ACHN (cell line): ENCODE measurements around the gene ACMSD.
"Not testable (repeated sequence)": the region's sequence is repeated elsewhere in the genome, so short reads cannot be mapped to it uniquely, and the experiment has no call there.

ENCODE experiments used
- DNase-seq: peaks from one replicate; pipeline ENCODE4 v3.0.0-alpha.2; 2015
- in situ Hi-C: cut with HindIII; loops from 2 replicates; pipeline ENCODE4 v1.10.0; 2017; ENCODE audit warnings: low sequenced_read_pairs, low pct_ligation_motif_present, low pct_unique_long_range_greater_than_20kb

ACMSD gene

DNA sequence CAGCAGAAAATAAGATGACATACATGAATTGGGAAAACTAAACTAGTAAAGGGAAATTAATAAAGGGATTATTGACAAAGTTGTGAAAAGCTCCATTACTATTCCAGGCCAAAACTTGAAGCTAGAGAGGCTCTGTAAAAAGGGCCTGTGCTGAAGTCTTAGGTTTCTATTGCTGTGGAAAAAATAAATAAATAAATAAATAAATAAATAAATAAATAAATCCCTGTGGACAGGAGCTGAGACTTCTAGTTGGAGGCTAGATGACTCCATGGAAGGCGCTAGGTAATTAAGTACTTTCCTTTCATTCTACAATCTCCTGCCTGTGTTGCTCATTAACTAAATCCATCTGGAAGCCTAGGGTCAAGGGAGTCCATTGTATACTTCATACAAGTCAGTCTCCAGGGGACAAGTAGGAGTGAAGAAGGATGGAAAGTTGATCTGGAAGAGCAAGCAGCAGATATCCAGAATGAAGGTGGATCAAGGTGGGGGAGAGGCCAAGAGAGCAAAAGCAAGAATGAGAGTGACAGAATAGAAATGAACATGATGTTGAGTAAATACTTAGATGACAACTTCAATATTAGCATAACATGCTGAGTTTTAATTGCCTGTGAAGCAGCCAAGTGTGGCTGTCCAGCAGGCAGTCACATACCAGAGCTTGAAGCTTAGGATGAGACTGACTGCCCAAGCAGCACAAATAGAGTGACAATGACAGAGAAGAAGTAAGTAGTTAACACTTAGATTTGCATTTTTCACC is 54.0 kb downstream of the ACMSD start:
- in situ Hi-C loops = loop anchor here (25.0 kb wide), 1 partner anchor 430 kb away; no protein-coding TSS in a partner anchor
- no peak for DNase-seq

DNA sequence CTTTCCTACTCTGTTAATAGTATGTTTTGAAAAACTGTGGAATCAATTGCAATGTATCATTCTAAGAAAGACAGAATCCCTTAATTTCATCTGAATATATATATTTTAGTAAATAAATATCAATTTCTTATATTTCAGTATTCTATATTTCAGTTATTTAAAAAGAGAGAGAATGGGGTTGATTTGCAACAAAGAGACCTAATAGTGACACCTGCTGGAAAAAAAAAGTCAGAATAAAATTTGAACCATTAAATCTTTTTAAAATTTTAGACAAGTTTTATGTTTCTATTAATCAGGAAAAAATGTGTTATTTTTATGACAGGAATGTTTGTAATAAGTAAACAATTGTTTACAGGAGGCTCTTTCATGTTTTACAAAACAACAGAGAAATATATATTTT is 59.5 kb downstream of the ACMSD start:
- in situ Hi-C loops = loop anchor here (25.0 kb wide), 1 partner anchor 436 kb away; no protein-coding TSS in a partner anchor

DNA sequence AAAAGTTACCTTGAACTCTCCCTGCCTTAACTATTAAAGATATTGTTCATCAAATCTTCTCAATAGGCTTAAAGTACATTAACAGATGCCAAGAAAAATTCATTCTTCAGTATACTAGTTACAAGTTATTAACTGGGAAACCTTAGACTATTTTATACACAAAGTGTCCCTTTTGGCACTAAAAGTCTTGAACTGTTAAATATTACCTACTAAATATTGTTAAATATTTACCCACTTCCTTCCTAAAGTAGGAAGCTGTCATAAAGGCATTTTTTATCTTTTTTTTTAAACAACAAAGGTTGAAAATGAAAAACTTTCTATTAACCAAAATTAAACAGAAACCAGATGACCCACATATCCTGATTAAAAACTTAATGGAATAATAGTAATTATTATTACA is 60.8 kb downstream of the ACMSD start:
- peak; percentile 12 for DNase-seq
- in situ Hi-C loops = loop anchor here (25.0 kb wide), 1 partner anchor 437 kb away; no protein-coding TSS in a partner anchor

More for the DNA sequence above, 59.5 kb downstream of the ACMSD start:
- peak; percentile 45 for DNase-seq

DNA sequence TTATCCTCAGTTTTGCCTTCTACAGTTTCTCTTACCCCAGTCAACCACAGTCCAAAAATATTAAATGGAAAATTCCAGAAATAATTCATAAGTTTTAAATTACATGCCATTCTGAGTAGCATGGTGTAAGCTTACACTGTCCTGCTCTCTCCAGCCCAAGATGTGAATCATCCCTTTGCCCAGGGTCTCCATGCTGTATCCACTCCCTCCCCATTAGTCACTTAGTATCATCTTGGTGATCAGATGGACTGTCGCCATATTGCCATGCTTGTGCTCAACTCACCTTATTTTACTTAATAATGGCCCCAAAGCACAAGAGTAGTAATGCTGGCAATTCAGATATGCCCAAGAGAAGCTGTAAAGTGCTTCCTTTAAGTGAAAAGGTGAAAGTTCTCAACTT is 61.7 kb downstream of the ACMSD start:
- in situ Hi-C loops = no loop called here
- DNase-seq = no peak

DNA sequence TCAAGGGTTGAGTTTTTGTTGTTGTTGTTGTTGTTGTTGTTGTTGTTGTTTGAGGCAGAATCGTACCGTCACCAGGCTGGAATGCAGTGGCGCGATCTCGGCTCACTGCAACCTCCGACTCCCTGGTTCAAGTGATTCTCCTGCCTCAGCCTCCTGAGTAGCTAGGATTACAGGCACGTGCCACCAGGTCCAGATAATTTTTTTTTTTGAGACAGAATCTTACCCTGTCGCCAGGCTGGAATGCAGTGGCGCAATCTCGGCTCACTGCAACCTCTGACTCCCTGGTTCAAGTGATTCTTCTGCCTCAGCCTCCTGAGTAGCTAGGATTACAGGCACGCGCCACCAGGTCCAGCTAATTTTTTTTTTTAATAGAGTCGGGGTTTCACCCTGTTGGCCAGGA is 65.3 kb downstream of the ACMSD start:
- DNase-seq, in situ Hi-C loops: not testable (repeated sequence)

GRCh38 chr2:134905168-134905567 is 66.8 kb downstream of the ACMSD start:
- in situ Hi-C loops = no loop called here
- no peak for DNase-seq

DNA sequence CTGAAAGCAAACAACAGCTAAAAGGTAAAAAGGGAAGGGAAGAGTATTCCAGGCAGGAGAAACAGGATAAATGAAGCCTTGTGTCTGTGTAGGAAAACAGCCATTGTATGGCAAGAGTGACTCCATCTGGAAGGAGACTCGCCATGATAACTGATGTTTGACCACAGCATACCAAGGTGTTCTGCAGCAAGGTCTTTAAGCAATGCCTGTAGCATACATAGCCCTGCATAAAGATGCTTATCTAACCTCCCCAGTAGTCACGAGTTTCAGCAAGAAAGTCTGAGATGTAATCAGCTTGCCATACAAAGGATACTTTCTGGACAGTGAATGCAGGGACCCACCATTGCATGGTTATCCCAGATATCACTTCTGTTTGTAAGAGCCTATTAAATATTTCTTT is 68.3 kb downstream of the ACMSD start:
- no peak for DNase-seq
- in situ Hi-C loops = no loop called here

GRCh38 chr2:134907441-134908116 is 69.2 kb downstream of the ACMSD start:
- DNase-seq, in situ Hi-C loops: not testable (repeated sequence)

- no peak for DNase-seq
- in situ Hi-C loops = no loop called here
These were observed 72.5 kb downstream of the ACMSD start for GRCh38 chr2:134910763-134911399.

- in situ Hi-C loops = no loop called here
- no peak for DNase-seq
These were observed 73.0 kb downstream of the ACMSD start for GRCh38 chr2:134911400-134911785.

GRCh38 chr2:134912361-134912760 is 73.9 kb downstream of the ACMSD start:
- in situ Hi-C loops = no loop called here

GRCh38 chr2:134917360-134917865 is 79.0 kb downstream of the ACMSD start:
- peak; percentile 31 for DNase-seq
- in situ Hi-C loops = no loop called here

More at GRCh38 chr2:134912361-134912760, 73.9 kb downstream of the ACMSD start:
- DNase-seq = peak; percentile 20

GRCh38 chr2:134917888-134918525 is 79.6 kb downstream of the ACMSD start:
- DNase-seq = peak; percentile 94
- in situ Hi-C loops = no loop called here

DNA sequence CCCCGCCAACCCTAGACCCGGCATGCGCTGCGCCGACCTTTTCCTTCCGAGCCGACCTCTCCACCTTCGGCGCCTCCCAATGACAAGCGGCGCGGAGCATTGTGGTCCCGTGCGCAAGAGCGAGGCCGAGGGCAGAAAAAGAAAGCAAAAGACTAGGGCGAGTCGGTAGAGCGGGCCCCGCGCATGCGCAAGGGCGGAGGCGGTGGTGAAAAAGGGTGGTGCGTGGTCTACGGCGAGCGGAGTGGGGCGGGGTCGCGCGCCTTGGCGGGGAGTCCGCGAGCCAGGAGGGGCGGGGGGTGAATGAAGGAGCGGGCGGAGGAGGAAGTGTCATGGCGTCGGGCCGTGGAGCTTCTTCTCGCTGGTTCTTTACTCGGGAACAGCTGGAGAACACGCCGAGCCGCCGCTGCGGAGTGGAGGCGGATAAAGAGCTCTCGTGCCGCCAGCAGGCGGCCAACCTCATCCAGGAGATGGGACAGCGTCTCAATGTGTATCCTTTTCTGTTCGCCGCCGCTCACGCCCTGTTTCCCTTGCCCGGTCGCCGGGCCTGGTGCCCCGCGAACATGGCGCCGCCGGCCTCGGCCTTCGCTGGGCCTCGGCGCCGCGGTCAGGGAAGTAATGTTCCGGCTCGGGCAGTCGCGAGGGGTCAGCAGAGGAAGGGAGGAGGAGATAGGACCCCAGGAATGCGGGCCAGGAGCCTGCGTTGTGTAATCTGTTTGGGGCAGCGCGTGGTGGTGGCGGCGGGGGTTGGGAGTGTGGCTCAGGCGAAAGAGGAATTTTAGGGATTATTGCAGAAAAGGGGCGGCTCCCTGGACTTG is 80.3 kb downstream of the ACMSD start, which contains the start of gene CCNT2:
Gene CCNT2 (plus strand): TSS at position 297 of the 815 bp plus-strand sequence. CDS start 33 bp downstream, at position 330.
- DNase-seq = peak; percentile 100
- in situ Hi-C loops = no loop called here

DNA sequence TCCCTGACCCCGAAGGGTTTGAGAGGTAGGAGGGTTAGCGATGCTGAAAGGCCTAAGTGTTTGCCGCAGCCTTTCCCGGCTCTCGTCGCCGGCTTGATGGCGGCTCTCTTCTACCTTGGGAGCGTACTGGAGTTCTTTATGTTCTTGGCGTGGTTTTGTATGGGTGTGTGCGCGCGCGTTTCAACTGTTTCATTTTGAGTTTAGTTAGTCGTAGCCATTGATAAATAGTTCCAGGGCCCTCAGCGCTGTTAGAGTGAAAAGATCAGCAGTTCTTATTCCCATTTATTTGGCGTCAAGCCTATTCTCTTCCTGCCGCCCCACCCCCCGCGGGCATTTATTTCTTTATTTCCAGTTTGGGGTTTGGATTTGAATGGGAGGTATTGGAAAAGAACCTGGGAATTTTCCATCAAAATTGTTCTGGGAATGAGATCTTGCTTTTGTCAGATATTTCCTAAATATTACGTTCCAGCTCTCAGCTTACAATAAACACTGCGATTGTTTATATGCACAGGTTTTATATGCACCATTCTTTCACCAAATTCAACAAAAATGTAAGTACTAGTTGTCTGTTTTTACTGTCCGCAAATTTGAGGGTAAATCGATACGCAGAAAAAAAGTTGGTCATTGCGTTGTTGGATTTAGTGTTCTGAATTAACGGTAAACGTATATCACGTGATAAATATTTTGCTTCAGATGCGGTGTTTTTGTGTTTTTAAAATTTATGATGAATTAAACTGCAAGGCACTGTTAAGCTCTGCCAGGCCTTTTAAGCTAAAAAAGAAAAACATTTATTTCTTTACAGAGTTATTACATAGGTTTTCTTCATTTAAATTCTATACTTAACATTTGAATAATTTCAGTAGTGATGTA is 81.2 kb downstream of the ACMSD start:
- in situ Hi-C loops = no loop called here
- DNase-seq = peak; percentile 42

GRCh38 chr2:134924912-134925311 is 86.5 kb downstream of the ACMSD start:
- DNase-seq = no peak
- in situ Hi-C loops = no loop called here
